Epidermal melanocyte (primary cell): ENCODE results near the gene TPM1.
"Not testable (repeated sequence)": the region's sequence is repeated elsewhere in the genome, so short reads cannot be mapped to it uniquely, and the experiment has no call there.

Source experiments
- DNase-seq: peaks from one replicate; pipeline ENCODE4 v3.0.0; 2011; ENCODE audit warnings: low spot score; ENCODE audit not compliant: insufficient read length

The TPM1 gene

GRCh38 chr15:63093486-63094205, 51.1 kb downstream of the TPM1 start:
- peak; percentile 66 for DNase-seq

GRCh38 chr15:63094495-63094931, 52.0 kb downstream of the TPM1 start:
- DNase-seq, result no peak

GRCh38 chr15:63096178-63096577, 53.6 kb downstream of the TPM1 start:
- DNase-seq, result no peak

- DNase-seq, result not testable (repeated sequence)
These were observed 56.4 kb downstream of the TPM1 start for GRCh38 chr15:63098901-63099300.

GRCh38 chr15:63099581-63099980, 57.0 kb downstream of the TPM1 start:
- not testable (repeated sequence) for DNase-seq

GRCh38 chr15:63103416-63103815, 60.9 kb downstream of the TPM1 start:
- no peak for DNase-seq

- no peak for DNase-seq
These were observed 62.2 kb downstream of the TPM1 start for GRCh38 chr15:63104727-63105126.

GRCh38 chr15:63105354-63105753, 62.8 kb downstream of the TPM1 start:
- DNase-seq, result not testable (repeated sequence)

- DNase-seq, result peak; percentile 60
These were observed 65.5 kb downstream of the TPM1 start for GRCh38 chr15:63107895-63108546.

- no peak for DNase-seq
These were observed 67.0 kb downstream of the TPM1 start for GRCh38 chr15:63109498-63109897.

GRCh38 chr15:63109920-63110319, 67.4 kb downstream of the TPM1 start:
- no peak for DNase-seq

GRCh38 chr15:63110428-63111026, 68.0 kb downstream of the TPM1 start:
- no peak for DNase-seq

- no peak for DNase-seq
These were observed 68.9 kb downstream of the TPM1 start for GRCh38 chr15:63111481-63111880.

GRCh38 chr15:63112871-63113270, 70.3 kb downstream of the TPM1 start:
- no peak for DNase-seq

- no peak for DNase-seq
These were observed 71.9 kb downstream of the TPM1 start for GRCh38 chr15:63114465-63114864.
